ENCODE measurements around the gene ALDH5A1.

DNA sequence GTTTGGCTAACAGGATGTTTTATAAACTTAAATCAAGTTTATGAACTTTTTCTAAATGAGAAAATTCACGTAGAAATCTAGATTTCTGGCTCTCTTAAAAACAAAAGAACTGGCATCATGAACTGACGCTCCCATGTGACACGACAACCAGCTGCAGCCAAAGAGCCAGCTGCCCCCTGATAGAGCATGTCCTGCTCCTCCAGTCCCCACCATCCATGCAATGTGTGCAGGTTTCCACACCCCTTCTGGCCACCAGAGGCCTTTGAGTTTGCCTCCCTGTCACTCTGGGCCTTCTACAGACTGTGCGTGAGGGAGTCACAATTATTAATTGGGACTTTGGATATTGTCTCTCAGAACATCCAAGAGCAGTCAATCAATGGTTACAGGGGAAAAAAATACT, 3.8 kb upstream of the ALDH5A1 start:
- TF ChIP-seq BHLHE40 (IDR thresholded peaks at IDR 0.05; ENCODE audit: borderline replicate concordance) (no peak), SP1 (IDR thresholded peaks at IDR 0.05) (no peak), FOXM1 (IDR thresholded peaks at IDR 0.05; ENCODE audit: borderline replicate concordance) (no peak), SUZ12 (IDR thresholded peaks at IDR 0.05) (no peak), ZNF384 (IDR thresholded peaks at IDR 0.05) (no peak), CTBP1 (IDR thresholded peaks at IDR 0.05; ENCODE audit: borderline replicate concordance) (no peak), FOXA1 (IDR thresholded peaks at IDR 0.05) (no peak), HDGF (IDR thresholded peaks at IDR 0.05; ENCODE audit: borderline replicate concordance) (no peak), TARDBP (IDR thresholded peaks at IDR 0.05) (no peak), ARNT (IDR thresholded peaks at IDR 0.05) (no peak), FOXK2 (IDR thresholded peaks at IDR 0.05) (no peak), NFRKB (IDR thresholded peaks at IDR 0.05) (no peak), ELF4 (IDR thresholded peaks at IDR 0.05) (no peak)
- TF ChIP-seq, protein P1, sequence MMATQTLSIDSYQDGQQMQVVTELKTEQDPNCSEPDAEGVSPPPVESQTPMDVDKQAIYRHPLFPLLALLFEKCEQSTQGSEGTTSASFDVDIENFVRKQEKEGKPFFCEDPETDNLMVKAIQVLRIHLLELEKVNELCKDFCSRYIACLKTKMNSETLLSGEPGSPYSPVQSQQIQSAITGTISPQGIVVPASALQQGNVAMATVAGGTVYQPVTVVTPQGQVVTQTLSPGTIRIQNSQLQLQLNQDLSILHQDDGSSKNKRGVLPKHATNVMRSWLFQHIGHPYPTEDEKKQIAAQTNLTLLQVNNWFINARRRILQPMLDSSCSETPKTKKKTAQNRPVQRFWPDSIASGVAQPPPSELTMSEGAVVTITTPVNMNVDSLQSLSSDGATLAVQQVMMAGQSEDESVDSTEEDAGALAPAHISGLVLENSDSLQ (IDR thresholded peaks at IDR 0.05), result no peak
